Measurements from ENCODE around the gene LTBP3. TPM values are rescaled to one million over a fixed set of nuclear protein-coding genes. Genes with fewer than 3 reads are reported as not detected.
A peak's percentile ranks its signal among the peaks of the same experiment; 100 is the strongest.

LTBP3 gene
- total RNA-seq, 1 donor from 2014 or later: 1.7 TPM

DNA sequence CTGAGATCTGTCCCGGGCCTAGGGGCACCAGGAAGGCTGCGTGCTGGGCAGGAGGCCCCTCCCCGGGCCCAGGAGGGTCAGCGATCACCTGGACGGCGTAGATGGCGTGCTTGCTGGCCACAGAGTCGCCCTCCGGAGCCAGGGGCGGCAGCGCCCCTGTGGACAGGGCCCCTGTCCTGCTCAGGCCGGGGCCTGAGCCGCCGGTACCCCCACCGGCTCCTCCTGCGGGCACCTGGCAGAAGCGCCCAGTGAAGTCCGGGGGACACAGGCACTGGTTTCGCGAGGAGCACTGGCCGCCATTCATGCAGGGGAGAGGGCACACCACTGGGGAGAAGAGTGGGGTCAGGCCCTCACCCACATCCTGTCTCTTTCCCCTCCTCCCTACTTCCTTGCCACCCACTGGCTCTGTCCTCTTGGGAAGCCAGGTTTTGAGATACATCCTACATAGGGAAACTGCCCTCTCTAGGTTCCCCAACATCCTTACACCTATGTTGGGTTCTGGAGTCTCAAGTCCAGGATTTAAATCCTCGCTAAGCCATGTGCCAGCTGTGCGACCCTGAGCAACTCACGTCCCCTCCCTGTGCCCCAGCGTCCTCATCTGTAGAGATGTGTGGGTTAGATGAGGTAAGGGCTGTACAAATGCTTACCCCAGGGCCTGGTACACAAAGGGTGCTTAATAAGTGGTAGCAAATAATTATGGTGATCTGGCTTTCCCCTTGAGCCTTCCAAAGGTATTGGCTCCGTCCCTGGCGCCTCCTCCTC is 3.9 kb downstream of the LTBP3 start:
- H3K4me1 Mint-ChIP-seq (ENCODE audit: unreplicated experiment): peaks cover 19% of the 10 kb centered on the region
- peaks cover 4% of the 10 kb centered on the region for H3K36me3 Mint-ChIP-seq (ENCODE audit: low read depth, unreplicated experiment)
- H3K27ac Mint-ChIP-seq (ENCODE audit: unreplicated experiment): no peak overlapping the region
- peaks cover 34% of the 10 kb centered on the region for H3K27me3 Mint-ChIP-seq (ENCODE audit: unreplicated experiment)
- no peak for DNase-seq (ENCODE audit: low spot score)
- H3K4me3 Mint-ChIP-seq (ENCODE audit: unreplicated experiment): no peak overlapping the region
- TF ChIP-seq, protein P1, sequence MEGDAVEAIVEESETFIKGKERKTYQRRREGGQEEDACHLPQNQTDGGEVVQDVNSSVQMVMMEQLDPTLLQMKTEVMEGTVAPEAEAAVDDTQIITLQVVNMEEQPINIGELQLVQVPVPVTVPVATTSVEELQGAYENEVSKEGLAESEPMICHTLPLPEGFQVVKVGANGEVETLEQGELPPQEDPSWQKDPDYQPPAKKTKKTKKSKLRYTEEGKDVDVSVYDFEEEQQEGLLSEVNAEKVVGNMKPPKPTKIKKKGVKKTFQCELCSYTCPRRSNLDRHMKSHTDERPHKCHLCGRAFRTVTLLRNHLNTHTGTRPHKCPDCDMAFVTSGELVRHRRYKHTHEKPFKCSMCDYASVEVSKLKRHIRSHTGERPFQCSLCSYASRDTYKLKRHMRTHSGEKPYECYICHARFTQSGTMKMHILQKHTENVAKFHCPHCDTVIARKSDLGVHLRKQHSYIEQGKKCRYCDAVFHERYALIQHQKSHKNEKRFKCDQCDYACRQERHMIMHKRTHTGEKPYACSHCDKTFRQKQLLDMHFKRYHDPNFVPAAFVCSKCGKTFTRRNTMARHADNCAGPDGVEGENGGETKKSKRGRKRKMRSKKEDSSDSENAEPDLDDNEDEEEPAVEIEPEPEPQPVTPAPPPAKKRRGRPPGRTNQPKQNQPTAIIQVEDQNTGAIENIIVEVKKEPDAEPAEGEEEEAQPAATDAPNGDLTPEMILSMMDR (IDR thresholded peaks at IDR 0.05; ENCODE audit: unreplicated experiment): no peak
- H3K9me3 Mint-ChIP-seq (ENCODE audit: unreplicated experiment): no peaks in the 10 kb centered on the region

GRCh38 chr11:65553301-65554001 is 4.7 kb downstream of the LTBP3 start:
- Mint-ChIP-seq H3K9me3 (ENCODE audit: unreplicated experiment) (no peaks in the 10 kb centered on the region), H3K4me3 (ENCODE audit: unreplicated experiment) (no peak overlapping the region), H3K4me1 (ENCODE audit: unreplicated experiment) (peaks cover 25% of the 10 kb centered on the region), H3K27me3 (ENCODE audit: unreplicated experiment) (peaks cover 37% of the 10 kb centered on the region), H3K36me3 (ENCODE audit: low read depth, unreplicated experiment) (peaks cover 4% of the 10 kb centered on the region), H3K27ac (ENCODE audit: unreplicated experiment) (no peak overlapping the region)
- DNase-seq (ENCODE audit: low spot score): no peak
- TF ChIP-seq, protein P1 (IDR thresholded peaks at IDR 0.05; ENCODE audit: unreplicated experiment): no peak

DNA sequence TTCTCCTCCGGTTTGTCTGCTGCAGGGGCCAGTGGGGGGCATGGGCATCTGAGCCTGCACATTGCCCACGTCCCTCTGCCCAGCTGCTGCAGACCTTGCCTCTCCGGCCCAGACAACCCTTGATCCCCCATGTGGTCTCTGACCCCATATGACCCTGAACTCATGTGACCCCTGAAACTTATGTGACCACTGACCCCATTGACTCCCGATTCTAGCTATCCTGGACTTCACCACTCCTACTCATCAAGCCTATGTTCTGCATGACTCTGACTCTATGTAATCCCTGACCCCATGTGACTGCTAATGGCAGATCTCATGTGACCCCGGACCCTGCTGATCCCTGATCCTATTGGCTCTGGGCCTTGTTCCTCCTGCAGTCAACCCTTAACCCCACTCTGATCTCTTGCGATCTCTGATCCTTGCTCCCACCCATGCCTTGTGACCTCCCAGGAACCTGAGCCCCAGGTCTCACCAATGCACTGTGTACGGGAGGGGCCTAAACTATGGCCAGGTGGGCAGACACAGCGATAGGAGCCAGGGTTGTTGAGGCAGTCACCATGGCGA is 5.7 kb downstream of the LTBP3 start:
- Mint-ChIP-seq H3K4me3 (ENCODE audit: unreplicated experiment) (peak overlapping the region; percentile 60), H3K4me1 (ENCODE audit: unreplicated experiment) (peaks cover 31% of the 10 kb centered on the region), H3K27ac (ENCODE audit: unreplicated experiment) (peak overlapping the region; percentile 19), H3K27me3 (ENCODE audit: unreplicated experiment) (peaks cover 39% of the 10 kb centered on the region), H3K9me3 (ENCODE audit: unreplicated experiment) (no peaks in the 10 kb centered on the region), H3K36me3 (ENCODE audit: low read depth, unreplicated experiment) (peaks cover 4% of the 10 kb centered on the region)
- no peak for DNase-seq (ENCODE audit: low spot score)
- TF ChIP-seq, protein P1 (IDR thresholded peaks at IDR 0.05; ENCODE audit: unreplicated experiment): no peak

GRCh38 chr11:65551572-65552387 is 6.4 kb downstream of the LTBP3 start:
- peaks cover 4% of the 10 kb centered on the region for H3K36me3 Mint-ChIP-seq (ENCODE audit: low read depth, unreplicated experiment)
- no peaks in the 10 kb centered on the region for H3K9me3 Mint-ChIP-seq (ENCODE audit: unreplicated experiment)
- peak overlapping the region; percentile 54 for H3K4me3 Mint-ChIP-seq (ENCODE audit: unreplicated experiment)
- H3K27ac Mint-ChIP-seq (ENCODE audit: unreplicated experiment): peak overlapping the region; percentile 52
- H3K4me1 Mint-ChIP-seq (ENCODE audit: unreplicated experiment): peaks cover 28% of the 10 kb centered on the region
- peaks cover 35% of the 10 kb centered on the region for H3K27me3 Mint-ChIP-seq (ENCODE audit: unreplicated experiment)
- DNase-seq (ENCODE audit: low spot score): peak; percentile 71
- TF ChIP-seq, protein P1 (IDR thresholded peaks at IDR 0.05; ENCODE audit: unreplicated experiment): peak; percentile 31
